T follicular helper cell (primary cell): ENCODE data around the gene TMEM212.

Source experiments
- DNase-seq: peaks from one replicate; pipeline ENCODE4 v3.0.0-alpha.2; 2020; ENCODE audit warnings: low read depth
- total RNA-seq, 2 experiments: gene quantifications; one replicate each; lab custom pipeline; 2026; lab: John Stamatoyannopoulos, UW

TMEM212 gene
- 0 reads per million in 2 experiments for total RNA-seq

DNA sequence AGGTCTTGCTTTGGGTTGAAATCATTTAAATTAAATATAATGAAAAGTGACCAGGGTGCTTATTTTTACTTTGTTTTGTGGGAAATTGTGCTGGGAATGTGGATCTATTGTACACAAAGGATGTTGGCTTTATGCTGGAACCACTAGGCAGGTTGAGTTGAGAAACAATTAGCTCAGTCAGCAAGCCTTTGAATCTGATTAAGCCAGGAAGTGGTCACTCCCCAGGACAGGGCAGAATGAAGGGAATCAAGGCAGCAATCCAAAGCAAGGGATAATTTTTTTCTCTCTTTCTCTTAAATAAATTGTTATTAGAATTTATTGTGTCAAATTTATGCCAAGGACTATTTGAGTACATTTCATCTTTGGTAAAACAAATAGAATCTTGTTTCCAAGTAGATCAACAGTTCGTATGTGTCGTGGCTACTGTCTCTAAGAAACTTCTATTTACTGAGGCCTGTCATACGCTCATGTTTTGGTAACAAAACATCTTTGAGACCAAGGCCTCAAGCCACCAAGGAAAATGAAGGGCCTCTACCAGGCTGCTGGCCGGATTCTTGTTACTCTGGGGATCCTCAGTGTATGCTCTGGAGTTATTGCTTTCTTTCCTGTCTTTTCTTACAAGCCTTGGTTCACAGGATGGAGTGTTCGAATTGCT, at the start of gene TMEM212:
Gene TMEM212, plus strand, starts transcription at position 486 of the 655 bp plus-strand sequence. Its CDS starts 35 bp downstream, at position 521.
- DNase-seq: no peak

DNA sequence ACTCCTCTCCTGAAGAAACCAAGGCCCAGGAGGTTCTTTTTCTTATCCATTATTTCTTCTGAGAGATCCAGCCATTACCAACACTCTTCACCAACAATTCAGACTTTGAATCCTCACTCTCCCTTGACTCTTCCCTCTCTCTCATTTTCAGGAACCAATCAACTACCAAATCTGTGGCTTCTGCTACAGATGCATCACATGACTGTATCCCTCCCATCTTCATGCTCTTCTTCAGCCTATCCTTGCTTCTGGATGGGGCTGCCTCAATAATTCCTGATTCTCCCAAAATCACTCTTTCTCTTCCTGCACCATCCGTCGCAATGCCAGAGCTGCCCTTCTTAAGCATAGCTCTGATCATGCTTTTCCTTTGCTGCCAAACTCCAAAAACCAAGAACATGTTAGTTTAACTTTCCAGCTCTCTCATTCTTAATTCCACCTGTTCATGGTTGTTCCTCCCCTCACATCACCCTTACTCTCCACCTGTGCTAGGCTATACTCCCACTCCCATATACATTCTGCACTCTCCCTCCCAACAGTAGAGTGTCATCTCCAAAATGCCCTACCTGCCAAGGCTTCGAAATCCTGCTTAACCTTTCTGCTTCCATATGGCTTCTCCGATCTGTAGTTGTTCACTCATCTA, 46.4 kb upstream of the TMEM212 start:
- no peak for DNase-seq

DNA sequence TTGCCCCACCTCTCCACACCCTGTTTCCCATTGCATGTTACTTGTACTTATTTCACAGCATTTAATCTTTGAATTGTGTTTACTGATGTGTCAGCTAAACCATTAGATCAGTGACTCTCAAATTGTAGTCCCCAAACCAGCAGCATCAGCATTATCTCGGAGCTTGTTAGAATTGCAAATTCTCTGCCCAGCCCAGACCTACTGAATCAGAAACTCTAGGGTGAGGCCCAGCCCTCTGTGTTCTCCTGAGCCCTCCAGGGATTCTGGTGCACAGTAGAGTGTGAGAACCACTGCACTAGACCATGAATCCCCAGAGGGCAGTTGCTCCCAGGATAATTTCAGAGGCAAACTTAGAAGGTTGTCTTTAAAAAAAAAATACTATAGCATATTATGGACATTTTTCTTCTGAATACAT, 45.9 kb upstream of the TMEM212 start:
- no peak for DNase-seq

DNA sequence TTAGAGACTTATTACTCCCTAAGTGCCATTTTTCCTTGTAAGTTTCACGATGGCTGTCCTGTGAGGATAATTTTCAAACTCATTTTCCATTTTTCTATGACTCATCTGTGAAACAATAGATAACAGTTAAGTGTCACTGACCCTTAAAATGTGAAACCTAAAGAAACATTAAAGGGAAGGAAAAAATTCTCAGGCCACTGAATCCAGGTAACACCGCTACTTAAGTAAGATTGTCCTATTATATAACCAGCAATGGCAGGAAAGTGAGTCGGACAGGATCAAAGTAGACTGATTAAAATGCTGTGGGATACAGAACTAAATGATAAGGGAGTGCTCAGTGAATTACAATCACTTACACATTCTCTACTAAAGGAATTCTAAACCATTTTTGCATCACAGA, 45.3 kb upstream of the TMEM212 start:
- no peak for DNase-seq

DNA sequence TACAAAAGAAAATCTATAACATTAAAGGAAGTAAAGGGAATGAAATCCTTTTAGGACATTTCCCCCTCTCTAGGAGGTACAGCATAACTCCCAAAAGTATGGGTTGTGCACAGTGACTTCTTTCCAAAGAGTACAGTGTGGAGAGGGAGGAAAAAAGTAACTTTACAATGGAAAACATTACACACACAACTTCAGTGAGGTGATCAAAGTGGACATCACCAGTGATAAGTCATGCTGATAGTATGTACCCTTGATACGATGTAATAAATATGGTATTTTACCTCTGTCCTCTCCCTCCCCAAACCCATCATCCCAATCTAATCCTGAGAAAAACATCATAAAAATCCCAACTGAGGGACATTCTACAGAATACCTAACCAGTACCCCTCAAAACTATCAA, 43.6 kb upstream of the TMEM212 start:
- no peak for DNase-seq

DNA sequence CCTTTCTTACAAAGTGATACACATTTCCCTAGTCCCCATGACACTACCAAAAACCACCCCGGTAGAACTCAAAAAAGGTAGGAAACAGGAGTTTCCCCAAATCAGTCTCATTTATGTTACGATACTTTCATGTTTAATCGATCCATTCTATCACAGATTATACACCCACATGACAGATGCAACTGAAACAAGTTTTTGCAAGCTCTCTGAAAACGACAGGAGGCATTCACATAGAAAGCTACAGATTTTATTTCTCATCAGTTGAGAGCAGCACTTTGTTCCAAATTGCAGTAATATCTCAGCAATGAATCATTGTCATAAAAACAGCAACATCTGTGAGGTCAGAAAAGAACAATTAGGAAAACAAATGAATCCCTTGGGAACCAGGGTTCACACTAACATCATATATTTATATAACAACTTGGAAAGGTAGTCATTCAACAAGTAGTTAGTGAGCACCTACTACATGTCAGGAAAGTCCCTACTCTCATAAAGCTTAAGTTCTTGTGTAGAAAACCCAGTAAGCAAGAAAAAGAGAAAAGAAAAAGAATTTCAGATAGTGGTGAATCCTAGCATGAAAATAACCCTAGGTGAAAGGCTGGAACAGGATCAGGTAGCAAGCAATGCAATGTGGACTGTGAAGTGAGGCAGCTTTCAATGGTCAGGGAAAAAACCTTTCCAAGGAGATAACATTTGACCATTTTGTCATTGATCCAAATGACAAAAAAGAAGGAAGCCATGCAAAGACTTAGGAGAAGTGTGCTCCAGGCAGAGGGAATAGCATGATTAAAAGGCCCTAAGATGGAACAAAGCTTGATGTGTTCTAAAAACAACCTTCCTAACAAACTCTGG, 41.2 kb upstream of the TMEM212 start:
- no peak for DNase-seq

DNA sequence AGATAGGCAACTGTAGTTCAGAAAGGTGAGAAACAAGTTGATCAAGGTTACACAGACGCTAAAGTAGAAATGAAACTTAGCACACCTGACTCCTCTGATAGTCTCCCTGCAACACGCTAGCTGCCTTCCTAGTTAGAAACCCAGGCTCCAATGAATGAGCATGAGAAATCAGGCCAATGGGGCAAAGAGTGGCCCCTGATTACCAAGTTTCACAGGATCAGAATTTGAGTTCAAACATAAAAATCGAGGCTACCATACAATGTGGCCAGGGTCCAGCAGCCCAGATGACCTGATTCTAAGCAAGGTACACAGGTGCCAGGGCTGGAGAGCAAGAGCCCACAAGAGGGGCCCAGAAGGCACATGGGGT, 40.6 kb upstream of the TMEM212 start:
- DNase-seq: no peak

DNA sequence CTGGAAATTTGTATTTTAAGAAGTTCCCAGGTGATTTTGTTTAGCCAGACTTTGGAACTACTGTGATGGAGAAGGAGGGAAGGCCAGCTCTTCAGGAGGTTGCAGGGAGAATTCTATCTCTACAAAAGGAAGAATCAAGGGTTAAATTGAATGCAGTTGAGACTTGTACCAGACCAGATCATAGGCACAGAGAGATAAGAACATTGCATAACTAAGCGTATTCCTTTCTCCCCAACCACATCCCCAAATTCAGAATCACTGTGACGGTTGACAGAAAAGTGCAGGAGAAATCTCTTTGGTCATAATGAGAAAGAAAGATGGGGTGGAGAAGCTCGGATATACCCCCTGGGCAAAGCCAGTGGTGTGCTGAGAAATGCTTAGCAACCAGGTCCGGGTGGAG, 40.1 kb upstream of the TMEM212 start:
- no peak for DNase-seq

DNA sequence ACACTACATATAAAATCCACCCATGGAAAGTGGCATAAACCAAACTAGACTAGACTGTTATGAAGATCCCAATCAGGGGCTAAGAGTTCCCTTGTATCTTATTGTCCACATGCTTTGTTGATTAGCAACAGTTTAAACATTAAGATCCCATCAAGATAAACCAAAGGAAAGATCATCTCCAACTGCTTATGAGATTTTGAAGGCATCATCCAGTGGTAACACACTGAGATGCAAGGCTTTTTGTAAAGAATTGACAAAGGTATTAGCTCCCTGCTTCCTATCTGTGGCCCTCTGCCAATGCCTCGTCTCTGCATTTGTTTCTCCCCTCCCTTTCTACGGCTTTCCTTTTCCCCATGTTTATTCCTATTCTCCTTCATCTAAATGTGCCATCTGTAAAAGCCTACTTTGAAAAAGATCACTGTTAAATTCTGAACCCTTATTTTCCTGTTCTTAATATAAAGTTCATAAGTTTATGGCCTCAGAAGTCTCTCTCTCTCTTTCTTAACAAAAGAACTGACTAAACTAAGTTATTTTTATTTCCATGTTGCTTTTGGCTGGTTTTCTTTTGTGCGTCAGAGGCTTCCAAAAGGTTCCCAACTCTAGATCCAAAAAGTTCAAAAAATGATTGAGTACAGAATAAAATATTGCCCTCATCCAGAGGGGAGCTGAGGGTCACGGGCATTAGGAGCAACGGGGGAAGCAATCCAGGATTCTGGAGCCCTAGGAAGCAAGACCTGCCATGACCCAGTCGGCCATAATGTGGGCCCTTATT, 38.3 kb upstream of the TMEM212 start:
- no peak for DNase-seq

DNA sequence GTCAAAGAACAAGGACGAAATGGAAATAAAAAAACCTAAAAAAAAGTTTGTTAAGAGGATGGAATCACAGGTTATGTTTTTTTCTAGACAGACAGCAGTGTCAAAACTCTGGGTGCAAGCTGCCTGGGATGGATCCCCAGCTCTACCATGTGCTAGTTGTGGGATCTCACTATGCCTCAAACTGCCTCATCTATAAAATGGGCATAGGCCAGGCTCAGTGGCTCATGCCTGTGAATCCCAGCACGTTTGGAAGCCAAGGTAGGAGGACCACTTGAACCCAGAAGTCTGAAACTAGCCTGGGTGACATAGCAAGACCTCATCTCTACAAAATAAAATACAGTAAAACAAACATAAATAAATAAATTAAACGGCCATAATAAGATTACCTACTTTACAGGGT, 37.5 kb upstream of the TMEM212 start:
- no peak for DNase-seq

DNA sequence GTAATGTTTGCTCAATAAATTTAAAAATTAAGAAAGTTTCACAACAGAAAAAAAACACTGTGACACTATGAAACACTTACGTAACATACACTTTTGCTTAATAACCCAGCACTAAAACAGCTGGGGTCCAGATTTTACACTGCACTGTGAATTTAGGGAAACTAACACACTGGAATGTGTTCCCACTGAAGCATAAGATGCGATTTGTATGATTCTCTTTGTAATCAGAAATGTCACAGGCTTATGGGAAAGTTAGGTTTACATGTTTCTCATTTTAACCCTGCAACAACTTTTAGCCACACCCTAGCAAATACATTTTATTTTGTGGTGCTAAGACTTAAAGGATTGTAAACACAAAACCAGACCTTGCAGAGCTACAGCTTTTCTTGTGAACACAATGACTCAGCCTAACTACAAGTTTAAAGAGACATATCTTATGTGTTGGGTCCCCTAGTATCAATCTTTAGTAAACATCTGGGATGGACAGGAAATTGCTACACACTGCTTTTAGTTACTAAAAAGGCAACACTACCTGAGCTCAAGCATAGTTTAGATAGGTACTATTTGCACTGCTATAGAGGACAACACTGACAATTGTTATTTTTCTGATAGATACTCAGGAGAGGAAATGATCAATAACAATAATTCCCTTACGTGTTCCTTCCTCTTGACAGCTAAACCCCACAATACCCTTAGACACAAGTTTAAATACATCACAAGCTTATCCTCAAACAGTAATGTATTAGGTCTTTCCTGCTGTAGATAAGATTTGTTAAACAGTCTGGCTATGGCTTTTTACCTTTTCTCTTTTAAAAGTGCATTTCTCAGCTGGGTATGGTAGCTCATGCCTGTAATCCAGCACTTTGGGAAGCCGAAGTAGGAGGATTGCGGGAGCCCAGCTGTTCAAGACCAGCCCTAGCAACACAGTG, 36.7 kb upstream of the TMEM212 start:
- no peak for DNase-seq

DNA sequence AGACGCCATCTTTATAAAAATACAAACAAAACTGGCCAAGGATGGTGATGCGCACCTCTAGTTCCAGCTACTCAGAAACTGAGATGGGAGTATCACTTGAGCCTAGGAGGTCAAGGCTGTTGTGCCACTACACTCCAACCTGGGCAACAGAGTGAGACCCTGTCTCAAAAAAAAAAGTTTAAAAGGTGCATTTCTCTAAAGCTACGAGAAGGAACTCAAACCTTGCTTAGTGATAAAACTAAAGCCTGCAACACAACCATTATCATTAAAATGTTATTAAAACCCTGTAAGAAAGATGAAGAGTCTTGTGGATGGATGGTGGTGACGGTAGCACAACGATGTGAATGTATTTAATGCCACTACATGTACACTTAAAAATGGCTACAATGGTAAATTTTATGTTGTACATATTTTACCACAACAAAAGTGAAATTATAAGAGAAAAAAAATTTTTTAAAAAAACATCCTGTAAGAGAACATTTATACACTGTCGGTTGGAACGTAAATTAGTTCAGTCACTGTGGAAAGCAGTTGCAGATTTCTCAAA, 35.9 kb upstream of the TMEM212 start:
- no peak for DNase-seq

DNA sequence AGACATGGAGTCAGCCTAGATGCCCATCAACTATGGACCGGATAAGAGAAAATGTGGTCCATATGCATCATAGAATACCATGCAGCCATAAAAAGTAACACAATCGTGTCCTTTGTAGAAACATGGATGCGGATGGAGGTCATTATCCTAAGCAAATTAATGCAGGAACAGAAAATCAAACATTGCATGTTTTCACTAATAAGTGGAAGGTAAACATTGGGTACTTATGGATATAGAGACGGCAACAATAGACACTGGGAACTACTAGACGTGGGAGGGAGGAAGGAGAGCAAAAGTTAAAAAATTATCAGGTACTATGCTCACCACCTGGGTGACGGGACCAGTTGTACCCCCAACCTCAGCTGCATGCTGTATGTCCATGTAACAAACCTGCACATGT, 35.3 kb upstream of the TMEM212 start:
- DNase-seq: no peak

DNA sequence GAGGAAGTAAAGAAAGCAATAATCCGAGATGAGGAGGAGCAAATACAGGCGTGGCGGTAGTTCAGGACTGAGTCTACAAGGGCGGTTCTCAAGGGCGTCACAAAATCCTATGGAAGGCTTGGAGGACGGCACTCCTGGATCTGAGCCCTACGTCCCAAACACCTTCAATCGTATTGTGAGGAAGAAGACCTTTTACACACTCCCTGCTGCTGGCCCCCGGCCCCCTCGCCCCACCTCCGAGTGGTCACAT, 33.6 kb upstream of the TMEM212 start:
- no peak for DNase-seq

DNA sequence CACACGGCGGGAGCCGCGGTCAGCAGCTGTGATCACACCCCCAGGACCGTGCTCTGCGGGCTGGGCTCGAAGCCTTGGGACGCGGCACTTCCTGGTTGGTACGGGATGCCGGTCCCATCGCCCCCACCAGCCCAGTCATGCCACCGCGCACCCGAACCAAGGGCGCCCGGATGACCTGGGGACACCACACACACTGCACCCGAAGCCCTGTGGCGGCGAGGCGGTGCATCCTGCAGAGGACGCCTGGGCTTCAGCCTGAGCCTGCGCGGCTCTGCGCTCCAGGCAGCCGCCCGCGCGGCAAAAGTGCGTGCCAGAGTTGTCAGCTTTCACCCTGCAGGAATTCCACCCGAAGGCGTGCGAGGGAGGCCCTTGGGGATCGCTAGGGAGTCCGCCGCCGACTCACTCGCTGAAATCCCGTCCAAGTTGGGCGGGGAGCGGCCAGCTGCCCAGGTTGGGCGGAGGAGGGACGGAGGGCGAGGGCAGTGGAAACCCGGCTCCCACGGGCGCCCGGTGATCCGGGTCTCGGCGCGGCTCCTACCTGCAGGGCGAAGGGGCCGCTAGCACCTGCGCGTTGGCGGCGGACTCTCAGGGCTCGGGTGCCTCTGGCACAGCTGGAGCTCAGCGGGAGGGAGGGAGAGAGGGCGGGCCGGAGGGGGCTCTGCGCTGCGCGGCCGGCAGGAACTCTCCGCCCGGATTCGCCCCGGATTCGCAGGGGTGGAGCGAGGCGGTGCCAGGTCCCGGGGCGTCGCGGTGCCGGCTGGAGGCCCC, 33.1 kb upstream of the TMEM212 start, which contains the start of gene PLD1:
Gene PLD1, minus strand, starts transcription at position 623 of the 768 bp plus-strand sequence. CDS start 72,432 bp downstream, outside the sequence.
- DNase-seq: no peak

DNA sequence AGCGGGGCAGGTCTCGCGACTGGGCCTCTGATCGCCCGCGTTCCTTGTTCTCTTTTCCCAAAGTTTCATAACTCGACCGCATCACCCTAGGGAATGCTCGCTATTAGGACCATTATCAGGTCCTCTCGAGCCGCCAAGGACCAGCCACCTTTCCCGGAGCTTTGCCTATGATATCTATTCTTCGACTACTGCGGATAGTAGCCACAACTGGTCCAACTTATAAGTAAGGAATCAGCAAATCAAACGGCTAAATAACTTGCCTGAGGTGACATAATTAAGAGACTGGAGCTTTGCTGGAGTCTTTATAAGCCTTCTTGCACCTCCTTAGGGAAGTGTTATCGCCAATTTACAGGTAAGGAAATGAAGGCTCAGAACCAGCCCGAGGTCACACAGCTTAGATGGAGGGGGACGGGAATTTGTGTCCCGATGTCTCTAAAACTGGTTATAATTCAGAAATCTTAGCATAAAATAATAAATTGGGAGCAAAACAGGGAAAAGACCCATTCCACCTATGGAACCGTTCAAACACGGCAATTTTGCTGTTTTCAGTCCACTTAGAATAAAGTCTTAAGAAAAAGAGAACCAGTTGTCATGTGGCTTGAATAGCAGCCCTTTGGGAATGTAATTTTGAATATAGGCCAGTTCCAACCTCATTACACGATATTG, 32.4 kb upstream of the TMEM212 start:
- DNase-seq: no peak

DNA sequence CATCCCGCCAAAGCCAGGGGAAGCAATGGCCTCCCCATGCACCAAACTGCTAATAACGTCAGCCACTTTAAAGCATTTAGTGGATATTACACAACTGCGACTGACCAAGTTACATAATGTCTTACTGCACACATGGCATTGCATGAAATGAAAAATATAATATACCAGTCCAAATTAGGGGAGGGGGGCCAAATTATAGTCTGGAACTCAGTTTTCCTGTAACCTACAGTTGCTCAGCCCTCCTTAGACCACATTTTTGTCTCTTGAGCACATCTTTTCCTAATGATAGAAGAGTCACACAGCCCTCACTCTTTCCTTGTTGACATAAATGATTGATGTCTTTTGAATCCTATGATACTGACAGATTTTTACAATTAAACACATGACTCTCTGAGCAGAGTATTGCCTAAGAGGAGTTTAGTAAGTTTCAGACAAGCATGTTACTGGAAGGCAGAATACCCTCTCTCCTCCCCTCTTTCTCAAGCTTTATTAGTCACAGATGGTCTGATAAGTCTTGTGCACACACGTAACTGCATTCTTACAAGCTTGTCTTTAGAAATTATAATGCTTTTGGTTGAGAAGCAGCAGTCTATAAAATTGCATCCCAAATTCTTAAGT, 31.7 kb upstream of the TMEM212 start:
- DNase-seq: no peak

DNA sequence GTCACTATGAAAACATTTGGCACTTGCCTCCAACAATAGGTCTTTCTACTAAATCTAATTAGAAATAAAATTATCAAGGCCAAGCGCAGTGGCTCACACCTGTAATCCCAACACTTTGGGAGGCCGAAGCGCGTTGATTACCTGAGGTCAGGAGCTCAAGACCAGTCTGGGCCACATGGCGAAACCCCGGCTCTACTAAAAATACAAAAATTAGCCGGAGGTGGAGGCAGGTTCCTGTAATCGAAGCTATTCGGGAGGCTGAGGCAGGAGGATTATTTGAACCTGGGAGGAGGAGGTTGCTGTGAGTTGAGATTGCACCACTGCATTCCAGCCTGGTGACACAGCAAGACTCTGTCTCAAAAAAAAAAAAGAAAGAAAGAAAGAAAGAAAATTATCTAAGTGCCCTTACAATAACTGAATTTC, 31.2 kb upstream of the TMEM212 start:
- DNase-seq: no peak

DNA sequence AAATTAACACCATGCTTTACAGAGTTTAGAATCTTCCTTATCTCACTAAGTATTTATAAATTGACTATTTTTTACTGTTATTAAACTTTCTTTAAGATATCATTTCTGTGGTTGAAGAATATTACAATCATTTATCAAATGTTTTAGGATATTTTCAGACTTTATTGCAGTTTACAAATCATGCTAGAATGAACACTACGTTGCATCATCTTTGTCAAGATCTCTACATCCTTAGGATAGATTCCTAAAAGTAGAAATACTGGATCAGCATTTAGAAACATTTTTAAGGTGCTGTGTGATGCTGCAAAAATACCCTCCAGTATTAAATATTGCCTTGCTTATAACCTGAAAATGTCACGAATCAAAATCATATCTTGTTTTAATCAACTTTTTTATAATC, 30.3 kb upstream of the TMEM212 start:
- no peak for DNase-seq
